ENCODE results near the gene SIRT5.
A peak's percentile ranks its signal among the peaks of the same experiment; 100 is the strongest.

The SIRT5 gene

GRCh38 chr6:13574571-13575376, at the start of gene SIRT5:
Gene SIRT5, plus strand, starts transcription at chr6:13574601. Its CDS starts 9,510 bp downstream, at chr6:13584111.
- DNase-seq = peak; percentile 69

GRCh38 chr6:13524801-13525508, 49.4 kb upstream of the SIRT5 start:
- no peak for DNase-seq

GRCh38 chr6:13526357-13526726, 48.1 kb upstream of the SIRT5 start:
- no peak for DNase-seq

GRCh38 chr6:13526727-13527670, 47.4 kb upstream of the SIRT5 start:
- peak; percentile 90 for DNase-seq

- no peak for DNase-seq
These were observed 46.7 kb upstream of the SIRT5 start for GRCh38 chr6:13527671-13528056.

GRCh38 chr6:13528232-13528631, 46.2 kb upstream of the SIRT5 start:
- no peak for DNase-seq

- DNase-seq = no peak
These were observed 45.5 kb upstream of the SIRT5 start for GRCh38 chr6:13528777-13529343.

GRCh38 chr6:13531956-13532355, 42.4 kb upstream of the SIRT5 start:
- no peak for DNase-seq

GRCh38 chr6:13534536-13534935, 39.9 kb upstream of the SIRT5 start:
- no peak for DNase-seq

- no peak for DNase-seq
These were observed 39.1 kb upstream of the SIRT5 start for GRCh38 chr6:13535306-13535705.

GRCh38 chr6:13536796-13537526, 37.4 kb upstream of the SIRT5 start:
- DNase-seq = no peak

GRCh38 chr6:13537527-13537897, 36.9 kb upstream of the SIRT5 start:
- DNase-seq = no peak

- no peak for DNase-seq
These were observed 36.3 kb upstream of the SIRT5 start for GRCh38 chr6:13538084-13538483.

- no peak for DNase-seq
These were observed 35.8 kb upstream of the SIRT5 start for GRCh38 chr6:13538600-13538999.

- DNase-seq = no peak
These were observed 34.8 kb upstream of the SIRT5 start for GRCh38 chr6:13539572-13539971.

- DNase-seq = no peak
These were observed 32.9 kb upstream of the SIRT5 start for GRCh38 chr6:13541496-13541895.

- DNase-seq = no peak
These were observed 29.8 kb upstream of the SIRT5 start for GRCh38 chr6:13544454-13545186.

- no peak for DNase-seq
These were observed 28.5 kb upstream of the SIRT5 start for GRCh38 chr6:13545885-13546284.

- DNase-seq = no peak
These were observed 25.7 kb upstream of the SIRT5 start for GRCh38 chr6:13548500-13549210.

GRCh38 chr6:13550656-13551055, 23.7 kb upstream of the SIRT5 start:
- DNase-seq = no peak

- no peak for DNase-seq
These were observed 20.8 kb upstream of the SIRT5 start for GRCh38 chr6:13553646-13554045.
